K562 (cell line): Measurements from ENCODE around the gene IGFBP7. TPM values are rescaled to one million over a fixed set of nuclear protein-coding genes. Genes with fewer than 3 reads are reported as not detected.

ENCODE experiments used
- ATAC-seq: fragments of 200-7000 bp; cut with Tn5 transposase; 3 replicates; pipeline ENCODE4 v1.9.1; 2020; ENCODE audit warnings: moderate library complexity
- BruUV-seq: library from RNA; stranded (reverse); fragments of 400-500 nt; replicated peaks from 2 replicates; lab custom pipeline; 2021; lab: Mats Ljungman, UMichigan
- CTCF ChIA-PET: fragments of 300-600 bp; formaldehyde crosslinking; extraction: SDS; loops from one replicate; lab custom pipeline; 2021; ENCODE audit warnings: low intra/inter-chr PET ratio; lab: Yijun Ruan, JAX
- POLR2A ChIA-PET: fragments of 300-600, 350-650 bp; sonication (Branson Sonifier 250); formaldehyde crosslinking; extraction: SDS; loops from one replicate; lab custom pipeline; 2021; ENCODE audit warnings: antibody characterized with exemption, inconsistent platforms; lab: Yijun Ruan, JAX
- DNase-seq, 4 experiments: peaks; one replicate each; pipeline versions ENCODE4 v3.0.0 to v3.0.0-alpha.2; 2011 to 2018; ENCODE audit warnings: low spot score in 3 of 4, mixed read lengths in 3 of 4; ENCODE audit errors: extremely low read depth in 1 of 4
- FAIRE-seq: peaks from 2 replicates; lab custom pipeline; 2011; peaks lifted over from hg19 to GRCh38; lab: Jason Lieb, UNC
- H2AFZ ChIP-seq: 2 replicates; pipeline ENCODE4 v1.6.0; 2011; ENCODE audit warnings: low read depth, low read length, control low read depth, inconsistent platforms
- H3K27ac ChIP-seq: fragments of 200-600 bp; 3 replicates; pipeline ENCODE4 v1.8.0; 2011; ENCODE audit warnings: low read depth, mild to moderate bottlenecking, control low read depth, inconsistent platforms, low read length, moderate library complexity, mixed read lengths; ENCODE audit errors: extremely low read depth
- H3K27me3 ChIP-seq, 2 experiments: fragments of 300-600 bp in 1 of 2; 2 replicates in 1 of 2; 3 replicates in 1 of 2; pipeline versions ENCODE4 v1.6.0 to v1.8.0; 2011; ENCODE audit warnings: inconsistent platforms in 2 of 2, low read length in 2 of 2, mild to moderate bottlenecking in 1 of 2, mixed read lengths in 1 of 2, moderate library complexity in 1 of 2; ENCODE audit not compliant: control insufficient read depth in 2 of 2, insufficient read depth in 2 of 2
- H3K36me3 ChIP-seq: fragments of 300-600 bp; 3 replicates; pipeline ENCODE4 v1.8.0; 2011; ENCODE audit warnings: mild to moderate bottlenecking, low read length, inconsistent platforms; ENCODE audit not compliant: control insufficient read depth, insufficient read depth
- H3K4me1 ChIP-seq, 2 experiments: fragments of 200-600 bp in 1 of 2; replicated peaks in 1 of 2; 2 replicates in 1 of 2; 3 replicates in 1 of 2; pipeline versions ENCODE4 v1.5.1 to v1.8.0; 2011; ENCODE audit warnings: inconsistent platforms in 2 of 2, low read length in 2 of 2, mild to moderate bottlenecking in 1 of 2, mixed read lengths in 1 of 2, moderate library complexity in 1 of 2; ENCODE audit not compliant: control insufficient read depth in 2 of 2, insufficient read depth in 2 of 2
- H3K4me2 ChIP-seq: 2 replicates; pipeline ENCODE4 v1.6.1; 2011; ENCODE audit warnings: low read length, control low read depth, inconsistent platforms, mixed read lengths; ENCODE audit not compliant: insufficient read depth
- H3K4me3 ChIP-seq: fragments of 200-600 bp; sonication (generic), shearing (Covaris generic); 2 replicates; pipeline ENCODE4 v1.5.1; 2016; ENCODE audit warnings: control low read depth, inconsistent platforms
- H3K79me2 ChIP-seq: fragments of 200-600 bp; 3 replicates; pipeline ENCODE4 v1.8.0; 2011; ENCODE audit warnings: low read length, inconsistent platforms; ENCODE audit not compliant: control insufficient read depth, insufficient read depth
- H3K9ac ChIP-seq, 2 experiments: 2 replicates each; pipeline versions ENCODE4 v1.6.0 to v1.6.1; 2011; ENCODE audit warnings: low read depth in 2 of 2, low read length in 2 of 2, control low read depth in 1 of 2, inconsistent platforms in 1 of 2, mild to moderate bottlenecking in 1 of 2, mixed read lengths in 1 of 2; ENCODE audit not compliant: insufficient read depth in 1 of 2
- H3K9me1 ChIP-seq: one replicate; pipeline ENCODE4 v1.6.0; 2011; ENCODE audit warnings: inconsistent platforms, mild to moderate bottlenecking, low read length, moderate library complexity; ENCODE audit not compliant: control insufficient read depth, insufficient read depth
- H3K9me3 ChIP-seq: replicated peaks from 2 replicates; pipeline ENCODE4 v1.5.1; 2011; ENCODE audit warnings: low read depth, low read length, inconsistent platforms; ENCODE audit not compliant: control insufficient read depth, insufficient read depth
- H4K20me1 ChIP-seq: replicated peaks from 2 replicates; pipeline ENCODE4 v1.6.1; 2011; ENCODE audit warnings: low read length, inconsistent platforms, mixed read lengths; ENCODE audit not compliant: control insufficient read depth, insufficient read depth
- CEBPZ ChIP-seq: fragments of 150-350 bp; IDR thresholded peaks from 2 replicates; pipeline ENCODE4 v1.6.1; 2014; ENCODE audit warnings: low read depth, mild to moderate bottlenecking, low read length, borderline replicate concordance
- CHD1 ChIP-seq: fragments of 200-600 bp; sonication (generic); IDR thresholded peaks from one replicate; pipeline ENCODE4 v1.6.1; 2012; ENCODE audit warnings: mild to moderate bottlenecking, moderate library complexity, low read length, inconsistent platforms
- COPS2 ChIP-seq: fragments of 450-650 bp; conservative IDR thresholded peaks from 2 replicates; pipeline ENCODE4 v1.6.1; 2016; ENCODE audit warnings: mild to moderate bottlenecking, moderate library complexity
- ERF ChIP-seq: fragments of 450-650 bp; formaldehyde crosslinking; IDR thresholded peaks from 2 replicates; pipeline ENCODE4 v1.4.0; 2020; ENCODE audit warnings: mild to moderate bottlenecking, mixed read lengths
- ETS1 ChIP-seq: conservative IDR thresholded peaks from 2 replicates; pipeline ENCODE4 v1.6.1; 2011; ENCODE audit warnings: low read depth, mild to moderate bottlenecking, low read length; ENCODE audit not compliant: control insufficient read depth
- FUS ChIP-seq: fragments of 200-400 bp; formaldehyde crosslinking; optimal IDR thresholded peaks from 2 replicates; pipeline ENCODE3; 2017; ENCODE audit warnings: low read depth, low read length
- RNF2 ChIP-seq: sonication (generic); IDR thresholded peaks from 2 replicates; pipeline ENCODE4 v1.6.1; 2016
- TCF3 ChIP-seq: sonication (generic); formaldehyde crosslinking; IDR thresholded peaks from 2 replicates; pipeline ENCODE4 v1.4.0; 2020; ENCODE audit warnings: mild to moderate bottlenecking, missing genetic modification reagents
- ZNF143 ChIP-seq: sonication (generic); formaldehyde crosslinking; IDR thresholded peaks from 2 replicates; pipeline ENCODE4 v1.9.0; 2022; ENCODE audit warnings: mild to moderate bottlenecking, missing genetic modification reagents
- ZNF668 ChIP-seq: fragments of 250-450 bp; sonication (Bioruptor Pico); IDR thresholded peaks from 2 replicates; pipeline ENCODE4 v1.8.0; 2022; ENCODE audit warnings: mild to moderate bottlenecking, inconsistent platforms
- ZNF830 ChIP-seq: fragments of 250-450 bp; sonication (Bioruptor Pico); IDR thresholded peaks from 2 replicates; pipeline ENCODE4 v1.5.0; 2021; ENCODE audit warnings: mild to moderate bottlenecking
- WGBS: fragments of 100-300 bp; shearing (Covaris generic); methylation state at CpG from one replicate; pipeline ENCODE4 v1.1.6; 2016; ENCODE audit warnings: low coverage, mixed read lengths; ENCODE audit not compliant: insufficient coverage; ENCODE audit errors: missing lambda C conversion rate; 5-methylcytosine and 5-hydroxymethylcytosine counted together
- in situ Hi-C: fragments of 300-500 bp; cut with MboI; formaldehyde crosslinking; loops from 4 replicates; pipeline ENCODE4 v1.15.0; 2018; ENCODE audit warnings: inconsistent platforms, mixed read lengths
- intact Hi-C: fragments of 100-400 bp; cut with micrococcal nuclease; formaldehyde crosslinking; loops from 2 replicates; pipeline ENCODE4 v1.14.2; 2022
- polyA plus RNA-seq, 8 experiments: library from polyadenylated mRNA; depleted of rRNA in 4 of 8; stranded (reverse) in 5 of 8; unstranded in 3 of 8; fragments of >200 nt; fragmentation: Nextera tagmentation in 2 of 8; fragmentation: Illumina TruSeq in 1 of 8; extraction: Ambion mirVana in 2 of 8; extraction: Trizol in 1 of 8; gene quantifications; 2 replicates each; pipeline versions ENCODE4 v1.2.1 to v1.2.3, GENCODE V29; 2011 to 2014; ENCODE audit warnings: inconsistent platforms in 1 of 8, missing spikeins in 1 of 8
- total RNA-seq, 7 experiments: library from RNA; depleted of rRNA in 6 of 7; stranded (reverse); fragments of >200 nt in 6 of 7; fragmentation: Illumina TruSeq in 2 of 7; extraction: Trizol in 2 of 7; gene quantifications; 2 replicates each; pipeline versions ENCODE4 v1.2.1 to v1.2.3, GENCODE V29; 2011 to 2021; ENCODE audit warnings: low replicate concordance in 1 of 7
- TF ChIP-seq, protein P1 (sequence below): fragments of 250-450 bp; sonication (Bioruptor Pico); IDR thresholded peaks from 2 replicates; pipeline ENCODE4 v1.5.0; 2020; ENCODE audit warnings: mild to moderate bottlenecking, borderline replicate concordance

Gene IGFBP7
- total and polyA plus RNA-seq, 9 of the 15 experiments (the other 6 are each of a cell fraction or from before 2014, with no cell fraction given), result 0.27 to 0.49 (median 0.29) TPM; not detected in 6

DNA sequence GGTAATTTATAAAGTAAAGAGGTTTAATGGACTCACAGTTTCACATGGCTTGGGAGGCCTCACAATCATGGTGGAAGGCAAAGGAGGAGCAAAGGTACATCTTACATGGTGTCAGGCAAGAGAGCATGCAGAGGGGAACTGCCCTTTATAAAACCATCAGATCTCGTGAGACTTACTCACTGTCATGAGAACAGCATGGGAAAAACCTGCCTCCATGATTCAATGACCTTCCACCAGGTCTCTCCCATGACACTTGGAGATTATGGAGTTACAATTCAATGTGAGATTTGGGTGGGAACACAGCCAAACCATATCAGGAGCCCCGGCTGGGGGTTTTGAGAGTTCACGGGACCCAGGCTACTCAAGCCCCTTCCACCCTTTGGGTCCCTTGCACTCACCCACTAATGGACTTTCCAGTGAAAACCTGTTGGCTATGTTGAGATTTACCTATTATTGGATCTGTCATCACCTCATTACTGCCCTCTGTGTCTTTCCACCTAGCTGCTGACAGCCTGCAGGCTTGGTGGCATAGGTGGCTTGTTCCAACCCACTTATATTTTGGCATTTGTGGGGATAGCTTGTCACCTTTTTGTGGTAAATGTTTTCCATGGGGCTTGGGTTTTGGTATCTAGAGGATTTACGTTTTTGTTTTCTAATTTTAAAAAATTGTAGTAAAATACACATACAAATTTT, 24.0 kb downstream of the IGFBP7 start:
- TF ChIP-seq RNF2 (no peak), FUS (no peak), ZNF668 (no peak), ZNF143 (CRISPR knock-in tag) (no peak), ETS1 (no peak), ERF (no peak), COPS2 (no peak), CEBPZ (no peak), CHD1 (no peak), TCF3 (CRISPR knock-in tag) (no peak), ZNF830 (CRISPR knock-in tag) (no peak)
- TF ChIP-seq, protein P1, sequence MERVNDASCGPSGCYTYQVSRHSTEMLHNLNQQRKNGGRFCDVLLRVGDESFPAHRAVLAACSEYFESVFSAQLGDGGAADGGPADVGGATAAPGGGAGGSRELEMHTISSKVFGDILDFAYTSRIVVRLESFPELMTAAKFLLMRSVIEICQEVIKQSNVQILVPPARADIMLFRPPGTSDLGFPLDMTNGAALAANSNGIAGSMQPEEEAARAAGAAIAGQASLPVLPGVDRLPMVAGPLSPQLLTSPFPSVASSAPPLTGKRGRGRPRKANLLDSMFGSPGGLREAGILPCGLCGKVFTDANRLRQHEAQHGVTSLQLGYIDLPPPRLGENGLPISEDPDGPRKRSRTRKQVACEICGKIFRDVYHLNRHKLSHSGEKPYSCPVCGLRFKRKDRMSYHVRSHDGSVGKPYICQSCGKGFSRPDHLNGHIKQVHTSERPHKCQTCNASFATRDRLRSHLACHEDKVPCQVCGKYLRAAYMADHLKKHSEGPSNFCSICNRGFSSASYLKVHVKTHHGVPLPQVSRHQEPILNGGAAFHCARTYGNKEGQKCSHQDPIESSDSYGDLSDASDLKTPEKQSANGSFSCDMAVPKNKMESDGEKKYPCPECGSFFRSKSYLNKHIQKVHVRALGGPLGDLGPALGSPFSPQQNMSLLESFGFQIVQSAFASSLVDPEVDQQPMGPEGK (CRISPR knock-in tag), result no peak
- DNase-seq (no peak), ATAC-seq (no peak), FAIRE-seq (no peak)
- Histone ChIP-seq H3K9me1 (no peaks in the 10 kb centered on the region), H3K9me3 (no peaks in the 10 kb centered on the region), H3K9ac (no peak overlapping the region), H3K36me3 (no peaks in the 10 kb centered on the region), H3K27ac (no peak overlapping the region), H2AFZ (no peak overlapping the region), H3K4me2 (no peak overlapping the region), H3K79me2 (no peaks in the 10 kb centered on the region), H3K4me3 (no peak overlapping the region), H4K20me1 (no peaks in the 10 kb centered on the region), H3K4me1 (no peaks in the 10 kb centered on the region), H3K27me3 (no peaks in the 10 kb centered on the region)
- BruUV-seq, result no TSS peak
- ChIA-PET POLR2A (no interaction called here), CTCF (no interaction called here)
- 0% methylated on average over 4 of the region's 4 CpGs for WGBS
- intact Hi-C loops (no loop called here), in situ Hi-C loops (no loop called here)
